ENCODE results near the gene SCAPER. TPM values are rescaled to one million over a fixed set of nuclear protein-coding genes. Genes with fewer than 3 reads are reported as not detected.

Gene SCAPER
- polyA plus RNA-seq, 2 of the 4 experiments (the other 2 are of a cell fraction) = 4.9 to 5.5 TPM

GRCh38 chr15:76346669-76347481 lies 558.3 kb downstream of the SCAPER start:
- no peak for FAIRE-seq
- DNase-seq (ENCODE audit: low read depth in 1 of 2, low spot score in 1 of 2) = no peak
- ATAC-seq = no peak
- no peak overlapping the region for H3K27ac ChIP-seq
- no peak overlapping the region for H3K4me2 ChIP-seq
- 92% methylated on average over 67 of the region's 74 CpGs for WGBS (ENCODE audit: missing lambda C conversion rate)
- H3K4me1 ChIP-seq = peaks cover 9% of the 10 kb centered on the region; the same call in 2 of the 3 replicates
- CTCF ChIA-PET = interaction anchor here (3.0 kb wide), 1 partner anchor 112 kb away, joined by 10 read pairs; no protein-coding TSS in a partner anchor
- POLR2A ChIA-PET = interaction anchor here (1.0 kb wide), 1 partner anchor 10 kb away, joined by 4 read pairs; the partner anchor contains the start of gene ISL2
- TF ChIP-seq CEBPB (IDR thresholded peaks at IDR 0.05) (no peak), SMC3 (IDR thresholded peaks at IDR 0.05) (no peak)
- H3K9me3 ChIP-seq = no peaks in the 10 kb centered on the region
- no peak overlapping the region for H3K4me3 ChIP-seq

GRCh38 chr15:76345880-76346668 lies 559.1 kb downstream of the SCAPER start:
- no peak for TF ChIP-seq CBX8 (IDR thresholded peaks at IDR 0.05)
- TF ChIP-seq KDM1A (IDR thresholded peaks at IDR 0.05; ENCODE audit: low read depth) = no peak
- no peak for TF ChIP-seq BCL3 (IDR thresholded peaks at IDR 0.05)
- Histone ChIP-seq H3K4me2 (no peak overlapping the region), H3K27ac (no peak overlapping the region), H3K4me1 (peaks cover 9% of the 10 kb centered on the region; the same call in 2 of the 3 replicates), H3K4me3 (no peak overlapping the region), H3K9me3 (no peaks in the 10 kb centered on the region)
- FAIRE-seq (no peak), DNase-seq (ENCODE audit: low read depth in 1 of 2, low spot score in 1 of 2) (no peak), ATAC-seq (no peak; a peak in 1 of 6 replicates)
- CTCF ChIA-PET = interaction anchor here (1.9 to 3.0 kb wide), 3 partner anchors 12 to 111 kb away, joined by 6 to 11 read pairs (median 10); no protein-coding TSS in a partner anchor
- 91% methylated on average over 59 of the region's 65 CpGs for WGBS (ENCODE audit: missing lambda C conversion rate)
- POLR2A ChIA-PET = interaction anchor here (1.0 to 2.3 kb wide), 2 partner anchors 9 to 10 kb away, joined by 4 to 16 read pairs; partner anchors contain the start of gene ISL2

GRCh38 chr15:76345583-76345879 lies 559.6 kb downstream of the SCAPER start:
- no peaks in the 10 kb centered on the region for H3K9me3 ChIP-seq
- ATAC-seq (no peak), DNase-seq (ENCODE audit: low read depth in 1 of 2, low spot score in 1 of 2) (no peak), FAIRE-seq (no peak)
- TF ChIP-seq EHF (CRISPR knock-in tag; IDR thresholded peaks at IDR 0.05) (no peak), MYC (IDR thresholded peaks at IDR 0.05; ENCODE audit: borderline replicate concordance, low read length) (no peak), TP53 (CRISPR knock-in tag; IDR thresholded peaks at IDR 0.05) (no peak), POLR2AphosphoS2 (conservative IDR thresholded peaks at IDR 0.05; ENCODE audit: low read length) (no peak), RARB (CRISPR knock-in tag; IDR thresholded peaks at IDR 0.05) (no peak), HOXB5 (CRISPR knock-in tag; IDR thresholded peaks at IDR 0.05) (no peak), SMC3 (IDR thresholded peaks at IDR 0.05) (no peak), NR3C1 (IDR thresholded peaks at IDR 0.05) (no peak), RFX5 (IDR thresholded peaks at IDR 0.05) (no peak), ELK1 (IDR thresholded peaks at IDR 0.05; ENCODE audit: low read depth, low read length) (no peak)
- H3K4me1 ChIP-seq = peaks cover 9% of the 10 kb centered on the region; the same call in 2 of the 3 replicates
- H3K4me2 ChIP-seq = no peak overlapping the region
- POLR2A ChIA-PET = interaction anchor here (2.3 kb wide), 1 partner anchor 9 kb away, joined by 16 read pairs; the partner anchor contains the start of gene ISL2
- CTCF ChIA-PET = interaction anchor here (0.6 to 3.0 kb wide), 4 partner anchors 11 to 884 kb away, joined by 3 to 11 read pairs (median 8); no protein-coding TSS in a partner anchor
- no peak overlapping the region for H3K27ac ChIP-seq
- WGBS (ENCODE audit: missing lambda C conversion rate) = 79% methylated on average over 7 of the region's 7 CpGs
- H3K4me3 ChIP-seq = no peak overlapping the region

Measured in A549 (cell line).